GM18526 (cell line): Measurements from ENCODE around the gene PCDH11Y.
"Not testable (repeated sequence)": the region's sequence is repeated elsewhere in the genome, so short reads cannot be mapped to it uniquely, and the experiment has no call there.

Experiments
- POLR2A ChIP-seq: IDR thresholded peaks from 3 replicates; pipeline ENCODE4 v1.6.1; 2011; ENCODE audit not compliant: insufficient read length; ENCODE audit errors: extremely low read depth

The PCDH11Y gene, protein sequence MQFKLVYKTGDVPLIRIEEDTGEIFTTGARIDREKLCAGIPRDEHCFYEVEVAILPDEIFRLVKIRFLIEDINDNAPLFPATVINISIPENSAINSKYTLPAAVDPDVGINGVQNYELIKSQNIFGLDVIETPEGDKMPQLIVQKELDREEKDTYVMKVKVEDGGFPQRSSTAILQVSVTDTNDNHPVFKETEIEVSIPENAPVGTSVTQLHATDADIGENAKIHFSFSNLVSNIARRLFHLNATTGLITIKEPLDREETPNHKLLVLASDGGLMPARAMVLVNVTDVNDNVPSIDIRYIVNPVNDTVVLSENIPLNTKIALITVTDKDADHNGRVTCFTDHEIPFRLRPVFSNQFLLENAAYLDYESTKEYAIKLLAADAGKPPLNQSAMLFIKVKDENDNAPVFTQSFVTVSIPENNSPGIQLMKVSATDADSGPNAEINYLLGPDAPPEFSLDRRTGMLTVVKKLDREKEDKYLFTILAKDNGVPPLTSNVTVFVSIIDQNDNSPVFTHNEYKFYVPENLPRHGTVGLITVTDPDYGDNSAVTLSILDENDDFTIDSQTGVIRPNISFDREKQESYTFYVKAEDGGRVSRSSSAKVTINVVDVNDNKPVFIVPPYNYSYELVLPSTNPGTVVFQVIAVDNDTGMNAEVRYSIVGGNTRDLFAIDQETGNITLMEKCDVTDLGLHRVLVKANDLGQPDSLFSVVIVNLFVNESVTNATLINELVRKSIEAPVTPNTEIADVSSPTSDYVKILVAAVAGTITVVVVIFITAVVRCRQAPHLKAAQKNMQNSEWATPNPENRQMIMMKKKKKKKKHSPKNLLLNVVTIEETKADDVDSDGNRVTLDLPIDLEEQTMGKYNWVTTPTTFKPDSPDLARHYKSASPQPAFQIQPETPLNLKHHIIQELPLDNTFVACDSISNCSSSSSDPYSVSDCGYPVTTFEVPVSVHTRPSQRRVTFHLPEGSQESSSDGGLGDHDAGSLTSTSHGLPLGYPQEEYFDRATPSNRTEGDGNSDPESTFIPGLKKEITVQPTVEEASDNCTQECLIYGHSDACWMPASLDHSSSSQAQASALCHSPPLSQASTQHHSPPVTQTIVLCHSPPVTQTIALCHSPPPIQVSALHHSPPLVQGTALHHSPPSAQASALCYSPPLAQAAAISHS (N-terminal part only)

DNA sequence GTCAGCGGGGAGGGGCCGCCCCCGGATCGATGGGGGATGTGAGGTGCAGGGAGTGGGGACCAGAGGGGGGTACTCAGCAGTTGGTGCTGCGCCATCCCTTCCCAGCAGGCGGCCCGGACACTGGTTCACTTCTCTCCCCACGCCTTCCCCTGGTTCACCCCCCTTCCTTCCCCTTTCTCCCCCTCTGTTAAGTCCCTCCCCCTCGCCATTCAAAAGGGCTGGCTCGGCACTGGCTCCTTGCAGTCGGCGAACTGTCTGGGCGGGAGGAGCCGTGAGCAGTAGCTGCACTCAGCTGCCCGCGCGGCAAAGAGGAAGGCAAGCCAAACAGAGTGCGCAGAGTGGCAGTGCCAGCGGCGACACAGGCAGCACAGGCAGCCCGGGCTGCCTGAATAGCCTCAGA lies at the start of gene PCDH11Y:
Gene PCDH11Y, plus strand, starts transcription at position 240 of the 400 bp plus-strand sequence. CDS start 56,804 bp downstream, outside the sequence.
- not testable (repeated sequence) for TF ChIP-seq POLR2A
